Right atrium auricular region (tissue), 2 donors: Measurements from ENCODE around the gene CSRP1. TPM values are rescaled to one million over a fixed set of nuclear protein-coding genes. Genes with fewer than 3 reads are reported as not detected.

Experiments used
- DNase-seq: peaks from one replicate; pipeline ENCODE4 v3.0.0-alpha.2; 2019; ENCODE audit warnings: low spot score
- H3K27ac ChIP-seq, 2 donors: fragments of 200-600 bp; sonication (generic); 1 replicate in 1 of 2; 2 replicates in 1 of 2; pipeline ENCODE4 v1.5.1; 2016 to 2019
- H3K27me3 ChIP-seq, 2 donors: fragments of 200-600 bp; sonication (generic); one replicate each; pipeline versions ENCODE4 v1.5.1 to v1.6.0; 2017 to 2019
- H3K36me3 ChIP-seq: fragments of 200-600 bp; sonication (generic); one replicate; pipeline ENCODE4 v1.5.1; 2016
- H3K4me1 ChIP-seq, 2 donors: fragments of 200-600 bp; sonication (generic); one replicate each; pipeline versions ENCODE4 v1.5.1 to v1.6.0; 2017 to 2019
- H3K4me3 ChIP-seq, 2 donors: fragments of 200-600 bp; sonication (generic); 1 replicate in 1 of 2; 2 replicates in 1 of 2; pipeline ENCODE4 v1.5.1; 2017 to 2019; ENCODE audit warnings: mild to moderate bottlenecking in 1 of 2, moderate library complexity in 1 of 2
- H3K9me3 ChIP-seq, 2 donors: fragments of 200-600 bp; sonication (generic); one replicate each; pipeline ENCODE4 v1.5.1; 2019
- total RNA-seq, 2 donors: library from RNA; depleted of rRNA; stranded (reverse); fragments of >200 nt; gene quantifications; one replicate each; pipeline ENCODE4 v1.1.0, GENCODE V29; 2016
- TF ChIP-seq, protein P1 (sequence below), 2 donors: fragments of 200-600 bp; sonication (generic); IDR thresholded peaks; one replicate each; pipeline ENCODE4 v1.5.1; 2019; ENCODE audit warnings: antibody characterized with exemption in 2 of 2

CSRP1 gene
- total RNA-seq, 2 donors from 2014 or later: 138 to 719 TPM

DNA sequence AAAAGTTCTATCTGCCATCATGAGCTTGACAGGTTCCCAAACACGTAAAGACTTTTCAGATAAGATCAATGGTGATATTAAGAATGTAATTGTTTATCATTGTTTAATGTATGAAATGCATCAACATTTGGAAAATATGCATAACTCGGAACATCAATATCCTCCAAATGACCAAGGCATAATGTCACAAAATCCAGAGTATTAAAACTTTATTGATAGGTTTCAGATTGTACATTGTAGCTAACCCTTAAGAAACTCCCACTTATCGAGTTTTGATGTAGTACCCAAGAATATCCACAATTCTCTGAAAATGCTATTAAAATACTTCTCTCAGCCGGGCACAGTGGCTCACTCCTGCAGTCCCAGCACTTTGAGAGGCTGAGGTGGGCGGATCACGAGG is 73.3 kb downstream of the CSRP1 start:
- TF ChIP-seq, protein P1, sequence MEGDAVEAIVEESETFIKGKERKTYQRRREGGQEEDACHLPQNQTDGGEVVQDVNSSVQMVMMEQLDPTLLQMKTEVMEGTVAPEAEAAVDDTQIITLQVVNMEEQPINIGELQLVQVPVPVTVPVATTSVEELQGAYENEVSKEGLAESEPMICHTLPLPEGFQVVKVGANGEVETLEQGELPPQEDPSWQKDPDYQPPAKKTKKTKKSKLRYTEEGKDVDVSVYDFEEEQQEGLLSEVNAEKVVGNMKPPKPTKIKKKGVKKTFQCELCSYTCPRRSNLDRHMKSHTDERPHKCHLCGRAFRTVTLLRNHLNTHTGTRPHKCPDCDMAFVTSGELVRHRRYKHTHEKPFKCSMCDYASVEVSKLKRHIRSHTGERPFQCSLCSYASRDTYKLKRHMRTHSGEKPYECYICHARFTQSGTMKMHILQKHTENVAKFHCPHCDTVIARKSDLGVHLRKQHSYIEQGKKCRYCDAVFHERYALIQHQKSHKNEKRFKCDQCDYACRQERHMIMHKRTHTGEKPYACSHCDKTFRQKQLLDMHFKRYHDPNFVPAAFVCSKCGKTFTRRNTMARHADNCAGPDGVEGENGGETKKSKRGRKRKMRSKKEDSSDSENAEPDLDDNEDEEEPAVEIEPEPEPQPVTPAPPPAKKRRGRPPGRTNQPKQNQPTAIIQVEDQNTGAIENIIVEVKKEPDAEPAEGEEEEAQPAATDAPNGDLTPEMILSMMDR (IDR thresholded peaks at IDR 0.05): no peak

More for the DNA sequence above, 73.3 kb downstream of the CSRP1 start:
- peaks cover 0 to 11% of the 10 kb centered on the region in 2 donors for H3K4me1 ChIP-seq
- DNase-seq: no peak
- no peak overlapping the region for H3K4me3 ChIP-seq
- no peak overlapping the region for H3K27ac ChIP-seq
- no peaks in the 10 kb centered on the region for H3K27me3 ChIP-seq
- no peaks in the 10 kb centered on the region for H3K9me3 ChIP-seq
- H3K36me3 ChIP-seq: no peaks in the 10 kb centered on the region

Other genes with a start within 250 kb of the CSRP1 start
- gene PKP1, start 223.6 kb downstream of the CSRP1 start, total RNA-seq: 1 to 10 TPM in 1 of 2 donors, not detected in 1; 2.3 TPM
- gene TNNT2, start 129.4 kb downstream of the CSRP1 start, total RNA-seq: over 10,000 TPM in 1 of 2 donors, 1,000 to 10,000 TPM in 1; 4,112 to 12,321 TPM
- 1 to 10 TPM; 1.4 to 8.8 TPM for gene LAD1, start 107.8 kb downstream of the CSRP1 start, total RNA-seq
- 100 to 1,000 TPM in 1 of 2 donors, 10 to 100 TPM in 1; 17.5 to 177 TPM for gene TNNI1, start 85.4 kb downstream of the CSRP1 start, total RNA-seq
- 10 to 100 TPM; 29.5 to 31.9 TPM for gene PHLDA3, start 37.9 kb downstream of the CSRP1 start, total RNA-seq
- gene NAV1, start 32.0 kb upstream of the CSRP1 start, total RNA-seq: 10 to 100 TPM; 16.3 to 32.1 TPM